SJCRH30 (cell line): ENCODE measurements around the gene SBDS. TPM values are rescaled to one million over a fixed set of nuclear protein-coding genes. Genes with fewer than 3 reads are reported as not detected.

Experiments used
- total RNA-seq: library from RNA; depleted of rRNA; stranded (reverse); fragments of >200 nt; shearing (Covaris generic); gene quantifications from 2 replicates; pipeline ENCODE4 v1.2.3, GENCODE V29; 2014; rRNA removed

The SBDS gene
- total RNA-seq, 1 experiment from 2014 or later, result 97.9 TPM

Other genes with a start within 250 kb of the SBDS start
- 119 and 140 TPM in 2 replicates for gene TMEM248, start 74.4 kb downstream of the SBDS start, total RNA-seq
- 21.8 and 25.3 TPM in 2 replicates for gene TYW1, start 1.2 kb upstream of the SBDS start, total RNA-seq